AG10803 (cell line): Measurements from ENCODE around the gene TCF7L2.

Source experiments
- DNase-seq: peaks from one replicate; pipeline ENCODE4 v3.0.0; 2010; ENCODE audit warnings: low read depth
- H3K4me3 ChIP-seq: 2 replicates; pipeline ENCODE4 v1.5.1; 2011; ENCODE audit warnings: mild to moderate bottlenecking, low read length, control low read depth
- CTCF ChIP-seq: conservative IDR thresholded peaks from 2 replicates; pipeline ENCODE4 v1.5.1; 2011; ENCODE audit warnings: mild to moderate bottlenecking, low read length, control low read depth, inconsistent platforms

TCF7L2 gene

GRCh38 chr10:113068178-113068890 is 118.3 kb downstream of the TCF7L2 start:
- no peak for TF ChIP-seq CTCF
- DNase-seq = no peak
- no peak overlapping the region for H3K4me3 ChIP-seq

DNA sequence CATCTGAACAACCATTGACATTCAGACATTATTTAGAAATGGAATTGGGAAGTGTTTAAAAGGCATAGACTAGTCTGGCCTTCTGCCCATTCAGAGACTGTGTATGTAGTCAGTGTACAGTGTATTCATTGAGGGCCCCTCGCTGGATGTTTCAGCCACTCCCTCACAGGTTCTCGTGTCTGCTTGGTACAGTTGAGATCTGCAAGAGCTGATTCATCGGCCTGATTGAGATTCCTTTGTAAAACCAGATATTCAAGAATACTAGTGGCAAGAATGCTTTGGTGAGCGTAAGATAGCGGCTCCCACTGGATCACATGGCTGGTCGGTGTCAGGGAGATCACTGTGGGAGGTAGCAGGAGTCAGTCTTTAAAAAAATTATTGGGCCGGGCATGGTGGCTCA is 119.5 kb downstream of the TCF7L2 start:
- no peak for DNase-seq
- TF ChIP-seq CTCF = no peak
- no peak overlapping the region for H3K4me3 ChIP-seq

GRCh38 chr10:113071446-113071845 is 121.4 kb downstream of the TCF7L2 start:
- no peak for TF ChIP-seq CTCF
- no peak for DNase-seq
- no peak overlapping the region for H3K4me3 ChIP-seq

DNA sequence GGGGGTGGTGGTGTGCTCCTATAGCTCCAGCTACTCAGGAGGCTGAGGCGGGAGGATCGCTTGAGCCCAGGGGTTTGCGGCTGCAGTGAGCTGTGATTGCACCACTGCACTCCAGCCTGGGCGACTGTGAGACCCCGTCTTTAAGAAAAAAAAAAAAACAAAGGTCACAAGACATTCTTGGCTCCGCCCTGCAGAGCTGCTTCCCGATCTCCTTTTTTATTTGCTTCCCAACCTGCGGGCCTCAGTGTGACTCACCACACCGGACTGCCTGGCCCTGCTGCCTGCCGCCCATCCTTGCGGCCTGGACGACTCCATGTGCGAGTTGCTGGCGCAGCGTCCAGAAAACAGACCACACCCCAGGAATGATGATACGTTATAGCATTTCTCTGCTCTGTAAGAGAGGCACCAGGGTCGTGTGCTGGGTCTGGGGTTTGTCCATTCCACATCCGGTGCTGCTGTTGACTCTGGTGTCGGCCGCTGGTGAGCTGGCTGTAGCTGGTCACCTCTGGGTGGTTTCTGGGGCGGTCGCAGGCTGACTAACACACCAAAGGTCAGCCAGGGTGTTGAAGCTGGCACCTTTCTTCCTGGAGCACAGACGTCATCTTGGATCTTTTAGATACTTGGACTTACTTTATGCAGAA is 123.6 kb downstream of the TCF7L2 start:
- peak; percentile 95 for DNase-seq
- TF ChIP-seq CTCF = no peak
- no peak overlapping the region; the same call in 1 of the 2 replicates for H3K4me3 ChIP-seq

- no peak for TF ChIP-seq CTCF
- no peak for DNase-seq
- no peak overlapping the region for H3K4me3 ChIP-seq
These were observed 126.9 kb downstream of the TCF7L2 start for GRCh38 chr10:113076949-113077348.

GRCh38 chr10:113078282-113078907 is 128.3 kb downstream of the TCF7L2 start:
- no peak for DNase-seq
- H3K4me3 ChIP-seq = no peak overlapping the region
- no peak for TF ChIP-seq CTCF
